Lower leg skin (tissue), 3 donors: ENCODE results near the gene PERM1.

Source experiments
- CTCF ChIP-seq, 3 donors: fragments of 450-650 bp; IDR thresholded peaks; one replicate each; pipeline ENCODE4 v1.5.1; 2016; ENCODE audit warnings: antibody characterized with exemption in 3 of 3, mild to moderate bottlenecking in 3 of 3, moderate library complexity in 2 of 3
- POLR2A ChIP-seq, 2 donors: fragments of 450-650 bp; IDR thresholded peaks; one replicate each; pipeline ENCODE4 v1.6.1; 2016 to 2017; ENCODE audit warnings: antibody characterized with exemption in 2 of 2, mild to moderate bottlenecking in 1 of 2, moderate library complexity in 1 of 2

- TF ChIP-seq POLR2A (IDR thresholded peaks at IDR 0.05), result no peak
- no peak for TF ChIP-seq CTCF (IDR thresholded peaks at IDR 0.05)
Observed at GRCh38 chr1:937521-937920, 44.4 kb downstream of the PERM1 start.
